ENCODE data around the gene N4BP2.
"Not testable (repeated sequence)": the region's sequence is repeated elsewhere in the genome, so short reads cannot be mapped to it uniquely, and the experiment has no call there.

Gene N4BP2

GRCh38 chr4:40087799-40088366 lies 31.2 kb downstream of the N4BP2 start:
- no peak for DNase-seq (ENCODE audit: low read depth, low spot score)

DNA sequence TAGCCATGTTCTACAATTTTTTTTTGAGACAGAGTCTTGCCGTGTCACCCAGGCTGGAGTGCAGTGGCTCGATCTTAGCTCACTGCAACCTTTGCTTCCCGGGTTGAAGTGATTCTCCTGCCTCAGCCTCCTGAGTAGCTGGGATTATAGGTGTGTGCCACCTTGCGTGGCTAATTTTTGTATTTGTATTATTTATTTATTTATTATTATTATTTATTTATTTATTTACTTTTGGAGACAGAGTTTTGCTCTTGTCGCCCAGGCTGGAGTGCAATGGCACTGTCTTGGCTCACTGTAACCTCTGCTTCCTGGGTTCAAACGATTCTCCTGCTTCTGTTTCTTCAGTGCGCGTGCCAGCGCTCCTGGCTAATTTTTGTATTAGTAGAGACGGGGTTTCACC lies 36.8 kb downstream of the N4BP2 start:
- not testable (repeated sequence) for DNase-seq (ENCODE audit: low read depth, low spot score)

- DNase-seq (ENCODE audit: low read depth, low spot score), result no peak
These were observed 42.4 kb downstream of the N4BP2 start for GRCh38 chr4:40099010-40099409.

GRCh38 chr4:40107150-40107549 lies 50.5 kb downstream of the N4BP2 start:
- DNase-seq (ENCODE audit: low read depth, low spot score), result not testable (repeated sequence)

DNA sequence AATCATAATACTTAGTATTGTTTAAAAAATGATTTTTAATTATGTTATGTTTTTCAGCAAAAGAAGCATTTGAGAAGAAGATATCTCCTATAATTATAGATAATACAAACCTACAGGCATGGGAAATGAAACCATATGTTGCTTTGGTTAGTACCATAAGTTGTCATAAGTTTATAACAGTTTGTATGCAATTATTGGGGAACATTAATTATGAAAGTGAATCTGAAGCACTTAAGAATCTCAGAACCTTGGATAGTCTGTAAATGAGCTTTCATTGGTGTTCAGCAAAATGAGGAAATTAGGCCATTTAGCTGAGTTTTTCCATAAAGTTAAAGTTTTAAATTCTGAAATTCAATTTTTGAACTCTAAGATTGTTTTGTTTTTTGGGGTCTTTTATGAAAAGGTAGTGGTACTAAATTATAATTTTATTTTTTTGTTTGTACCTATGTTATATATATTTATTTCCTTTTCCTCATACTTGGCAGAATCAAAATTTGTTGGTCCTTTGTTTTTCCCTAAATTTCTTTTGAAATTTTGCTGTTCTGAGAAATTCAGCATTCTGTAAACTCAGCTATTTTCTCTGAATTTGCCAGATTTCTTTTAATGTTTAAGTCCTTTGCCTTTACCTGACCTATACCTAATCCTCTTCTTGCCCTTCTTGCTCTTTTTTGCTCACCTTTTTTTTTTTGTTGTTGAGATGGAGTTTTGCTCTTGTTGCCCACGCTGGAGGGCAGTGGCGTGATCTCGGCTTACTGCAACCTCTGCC lies 55.6 kb downstream of the N4BP2 start:
- no peak for DNase-seq (ENCODE audit: low read depth, low spot score)

DNA sequence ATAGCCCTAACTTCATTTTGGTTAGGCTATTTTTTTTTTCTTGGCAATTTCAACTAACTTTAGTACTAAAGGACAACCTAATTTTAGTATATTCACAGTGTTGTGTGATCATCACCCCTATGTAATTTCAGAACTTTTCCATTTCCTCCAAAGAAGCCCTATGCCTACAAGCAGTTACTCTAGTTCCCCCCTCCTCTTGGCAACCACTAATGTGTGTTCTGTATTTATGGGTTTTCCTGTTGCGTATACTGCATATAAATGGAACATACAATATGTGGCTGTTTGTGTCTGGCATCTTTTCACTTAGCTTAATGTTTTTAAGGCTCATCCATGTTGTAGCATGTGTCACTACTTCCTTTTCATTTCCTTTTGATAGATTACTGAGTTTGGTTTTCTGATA lies 57.6 kb downstream of the N4BP2 start:
- no peak for DNase-seq (ENCODE audit: low read depth, low spot score)

GRCh38 chr4:40118861-40119260 lies 62.2 kb downstream of the N4BP2 start:
- DNase-seq (ENCODE audit: low read depth, low spot score), result no peak

DNA sequence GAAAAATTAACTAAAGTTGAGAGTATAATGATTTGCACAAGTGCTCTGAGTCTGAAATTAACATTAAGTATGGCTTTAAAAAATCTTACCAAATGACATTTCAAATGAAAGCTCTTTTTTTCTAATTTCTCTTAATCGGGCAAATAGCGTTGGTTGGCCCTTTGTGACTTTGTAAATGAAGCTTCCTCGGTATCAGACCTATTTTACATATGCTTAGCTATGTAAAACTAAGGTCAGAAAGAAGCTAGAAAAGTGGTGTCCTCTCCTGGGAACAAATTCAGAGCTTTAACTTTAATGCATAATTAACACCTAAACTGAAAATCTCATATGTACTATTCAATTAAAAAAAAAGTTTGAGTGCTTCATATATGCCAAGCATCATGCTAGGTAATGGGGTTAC lies 62.7 kb downstream of the N4BP2 start:
- no peak for DNase-seq (ENCODE audit: low read depth, low spot score)

DNA sequence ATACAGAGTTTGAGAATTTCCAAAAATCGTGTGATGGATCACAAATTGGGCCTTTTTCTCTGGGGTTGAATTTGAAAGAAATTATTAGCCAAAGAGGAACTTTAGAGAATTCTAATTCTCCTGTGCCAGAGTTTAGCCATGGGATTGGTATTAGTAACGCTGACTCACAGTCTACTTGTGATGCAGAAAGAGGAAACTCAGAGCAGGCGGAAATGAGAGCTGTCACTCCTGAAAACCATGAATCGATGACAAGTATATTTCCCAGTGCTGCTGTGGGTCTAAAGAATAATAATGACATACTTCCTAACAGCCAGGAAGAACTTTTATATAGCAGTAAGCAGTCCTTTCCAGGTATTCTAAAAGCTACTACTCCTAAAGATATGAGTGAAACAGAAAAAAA lies 64.9 kb downstream of the N4BP2 start:
- DNase-seq (ENCODE audit: low read depth, low spot score), result peak; percentile 15

- DNase-seq (ENCODE audit: low read depth, low spot score), result no peak
These were observed 66.3 kb downstream of the N4BP2 start for GRCh38 chr4:40122941-40123340.

- no peak for DNase-seq (ENCODE audit: low read depth, low spot score)
These were observed 68.0 kb downstream of the N4BP2 start for GRCh38 chr4:40124690-40125089.

DNA sequence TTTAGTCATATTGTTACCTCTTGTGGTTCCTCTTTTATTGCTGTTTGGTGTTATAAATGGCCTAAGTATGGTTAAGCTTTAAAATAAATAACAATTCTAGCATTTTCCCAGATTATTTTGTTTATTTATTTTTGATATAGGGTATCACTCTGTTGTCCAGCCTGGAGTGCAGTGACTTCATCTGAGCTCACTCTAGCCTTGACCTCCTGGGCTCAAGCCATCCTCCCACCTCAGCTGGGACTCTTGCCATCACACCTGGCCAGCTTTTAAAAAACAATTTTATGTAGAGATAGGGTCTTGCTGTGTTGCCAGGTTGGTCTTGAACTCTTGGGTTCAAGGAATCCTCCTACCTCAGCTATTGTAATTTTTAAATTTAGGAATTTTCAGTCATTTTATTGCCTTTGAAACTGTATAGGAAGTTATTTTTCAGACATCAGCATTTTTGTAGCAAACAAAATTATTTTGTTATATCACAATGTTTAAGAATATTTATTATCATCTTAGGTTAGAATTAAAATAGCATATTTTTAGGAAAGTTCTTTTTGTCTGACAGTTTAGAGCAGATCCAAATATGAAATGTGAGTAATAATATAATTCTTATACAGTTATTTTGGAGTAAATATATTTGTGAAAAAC lies 73.9 kb downstream of the N4BP2 start:
- no peak for DNase-seq (ENCODE audit: low read depth, low spot score)

DNA sequence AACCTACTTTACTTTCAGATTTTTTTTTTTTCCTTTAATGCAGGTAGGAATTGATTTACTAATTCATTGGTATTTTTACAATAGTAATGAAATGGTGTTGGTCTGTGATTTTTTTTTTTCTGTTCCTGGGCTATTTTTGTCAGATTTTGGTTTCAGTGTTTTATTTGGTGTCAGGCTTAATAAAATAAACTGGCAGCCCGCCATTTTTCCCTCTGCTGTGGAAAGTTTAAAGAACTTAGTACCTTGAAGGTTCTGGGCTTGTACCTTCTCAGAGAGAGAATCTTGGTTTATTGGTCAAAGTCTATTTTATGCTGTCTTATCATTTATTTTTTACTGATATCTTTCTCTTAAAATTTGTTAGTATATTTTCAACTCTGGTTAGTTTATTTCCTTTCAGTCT lies 76.2 kb downstream of the N4BP2 start:
- no peak for DNase-seq (ENCODE audit: low read depth, low spot score)

- no peak for DNase-seq (ENCODE audit: low read depth, low spot score)
These were observed 77.7 kb downstream of the N4BP2 start for GRCh38 chr4:40134206-40134917.

- not testable (repeated sequence) for DNase-seq (ENCODE audit: low read depth, low spot score)
These were observed 79.6 kb downstream of the N4BP2 start for GRCh38 chr4:40136202-40136601.

GRCh38 chr4:40140196-40140595 lies 83.5 kb downstream of the N4BP2 start:
- no peak for DNase-seq (ENCODE audit: low read depth, low spot score)

DNA sequence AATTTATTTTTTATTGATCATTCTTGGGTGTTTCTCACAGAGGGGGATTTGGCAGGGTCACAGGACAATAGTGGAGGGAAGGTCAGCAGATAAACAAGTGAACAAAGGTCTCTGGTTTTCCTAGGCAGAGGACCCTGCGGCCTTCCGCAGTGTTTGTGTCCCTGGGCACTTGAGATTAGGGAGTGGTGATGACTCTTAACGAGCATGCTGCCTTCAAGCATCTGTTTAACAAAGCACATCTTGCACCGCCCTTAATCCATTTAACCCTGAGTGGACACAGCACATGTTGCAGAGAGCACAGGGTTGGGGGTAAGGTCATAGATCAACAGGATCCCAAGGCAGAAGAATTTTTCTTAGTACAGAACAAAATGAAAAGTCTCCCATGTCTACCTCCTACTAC lies 83.9 kb downstream of the N4BP2 start:
- DNase-seq (ENCODE audit: low read depth, low spot score), result not testable (repeated sequence)

GRCh38 chr4:40143926-40144508 lies 87.4 kb downstream of the N4BP2 start:
- DNase-seq (ENCODE audit: low read depth, low spot score), result no peak

DNA sequence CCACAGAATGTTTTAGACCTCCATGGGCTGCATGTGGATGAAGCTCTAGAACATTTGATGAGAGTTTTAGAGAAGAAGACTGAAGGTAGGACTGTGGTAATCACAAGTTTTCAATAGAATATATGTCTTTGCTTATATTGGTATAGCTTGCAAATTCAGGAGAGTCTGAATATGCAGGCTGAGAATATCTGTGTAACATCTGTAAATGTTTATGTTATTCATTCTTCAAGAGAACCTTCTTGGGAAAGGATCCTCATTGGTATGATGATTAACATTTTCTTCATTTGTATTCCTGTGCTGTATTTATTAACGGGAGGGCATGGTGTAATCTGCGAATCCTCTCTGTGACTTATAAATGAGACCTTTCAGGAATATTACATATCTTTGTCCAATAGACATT lies 88.1 kb downstream of the N4BP2 start:
- no peak for DNase-seq (ENCODE audit: low read depth, low spot score)

DNA sequence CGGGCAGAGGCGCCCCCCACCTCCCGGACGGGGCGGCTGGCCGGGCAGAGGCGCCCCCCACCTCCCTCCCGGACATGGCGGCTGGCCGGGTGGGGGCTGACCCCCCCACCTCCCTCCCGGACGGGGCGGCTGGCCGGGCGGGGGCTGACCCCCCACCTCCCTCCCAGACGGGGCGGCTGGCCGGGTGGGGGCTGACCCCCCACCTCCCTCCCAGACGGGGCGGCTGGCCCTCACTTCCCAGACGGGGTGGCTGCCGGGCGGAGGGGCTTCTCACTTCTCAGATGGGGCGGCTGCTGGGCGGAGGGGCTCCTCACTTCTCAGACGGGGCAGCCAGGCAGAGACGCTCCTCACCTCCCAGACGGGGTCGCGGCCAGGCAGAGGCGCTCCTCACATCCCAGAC lies 90.8 kb downstream of the N4BP2 start:
- not testable (repeated sequence) for DNase-seq (ENCODE audit: low read depth, low spot score)

DNA sequence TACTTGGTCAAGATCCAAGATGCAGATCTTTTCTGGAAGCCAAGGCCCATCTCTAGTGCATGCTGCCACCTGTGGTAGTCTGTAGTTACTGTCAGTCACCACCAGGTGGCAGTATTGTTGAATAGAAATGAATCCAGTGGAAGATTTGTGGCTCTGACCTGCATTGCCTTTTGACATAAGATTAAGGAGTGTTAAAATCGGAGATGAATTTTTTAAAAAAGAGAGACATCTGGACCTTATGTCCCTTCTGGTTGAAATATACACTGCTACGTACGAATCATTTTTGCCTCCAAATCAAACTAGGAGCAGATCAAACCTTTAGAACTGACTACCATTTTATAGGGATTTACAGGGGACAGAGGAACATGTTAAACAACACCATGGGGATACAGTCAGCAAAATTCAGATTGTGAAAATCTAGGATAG lies 93.3 kb downstream of the N4BP2 start:
- peak; percentile 35 for DNase-seq (ENCODE audit: low read depth, low spot score)

DNA sequence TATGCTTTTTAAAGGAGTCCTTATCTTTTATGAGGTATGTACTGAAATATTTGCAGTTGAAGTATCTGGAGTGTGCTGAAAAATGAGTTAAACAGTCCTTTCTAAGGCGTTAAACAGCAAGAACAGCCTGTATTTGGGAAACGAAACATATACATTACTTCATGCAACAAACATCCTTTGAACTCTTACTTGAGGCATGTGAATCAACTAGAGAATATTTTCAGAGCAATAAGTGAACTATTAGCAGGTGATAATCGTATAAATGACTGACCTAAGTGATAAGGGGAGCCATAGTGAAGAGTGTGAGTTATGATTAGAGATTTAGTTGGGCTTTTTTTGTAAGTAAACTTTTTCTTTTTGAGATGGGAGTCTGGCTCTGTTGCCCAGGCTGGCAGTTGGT lies 94.3 kb downstream of the N4BP2 start:
- DNase-seq (ENCODE audit: low read depth, low spot score), result no peak

All from smooth muscle cell of the brain vasculature (primary cell).